Neural cell (in vitro differentiated cells): ENCODE measurements around the gene DLD.

Experiments used
- CTCF ChIP-seq: fragments of 450-650 bp; IDR thresholded peaks from 2 replicates; pipeline ENCODE4 v1.5.1; 2014; ENCODE audit warnings: antibody characterized with exemption, mild to moderate bottlenecking, moderate library complexity; ENCODE audit not compliant: poor library complexity, severe bottlenecking
- EP300 ChIP-seq: fragments of 450-650 bp; conservative IDR thresholded peaks from 2 replicates; pipeline ENCODE4 v1.6.1; 2014; ENCODE audit warnings: antibody characterized with exemption, mild to moderate bottlenecking, moderate library complexity; ENCODE audit not compliant: poor library complexity, severe bottlenecking
- EZH2 ChIP-seq: fragments of 200-600, 300-800 bp; shearing (Covaris generic), sonication (generic); IDR thresholded peaks from 2 replicates; pipeline ENCODE4 v1.6.1; 2014; ENCODE audit warnings: antibody characterized with exemption, low read length, borderline replicate concordance, mild to moderate bottlenecking; ENCODE audit not compliant: insufficient read depth, poor library complexity, severe bottlenecking
- POLR2AphosphoS5 ChIP-seq: IDR thresholded peaks from 2 replicates; pipeline ENCODE4 v1.6.1; 2012
- TAF1 ChIP-seq: IDR thresholded peaks from 2 replicates; pipeline ENCODE4 v1.6.1; 2012; ENCODE audit warnings: low read depth

GRCh38 chr7:107890493-107890961 lies 456 bp upstream of the DLD start:
- TF ChIP-seq EZH2: no peak
- no peak for TF ChIP-seq TAF1
- TF ChIP-seq CTCF: no peak
- TF ChIP-seq EP300: no peak
- TF ChIP-seq POLR2AphosphoS5: no peak
